HG02623 (cell line): ENCODE data around the gene NAA15.
"Not testable (repeated sequence)": the region's sequence is repeated elsewhere in the genome, so short reads cannot be mapped to it uniquely, and the experiment has no call there.

Experiments used
- ATAC-seq: cut with Tn5 transposase; IDR thresholded peaks from one replicate; pipeline ENCODE4 v1.9.1; 2021; ENCODE audit warnings: moderate library complexity; ENCODE audit not compliant: unreplicated experiment

NAA15 gene

DNA sequence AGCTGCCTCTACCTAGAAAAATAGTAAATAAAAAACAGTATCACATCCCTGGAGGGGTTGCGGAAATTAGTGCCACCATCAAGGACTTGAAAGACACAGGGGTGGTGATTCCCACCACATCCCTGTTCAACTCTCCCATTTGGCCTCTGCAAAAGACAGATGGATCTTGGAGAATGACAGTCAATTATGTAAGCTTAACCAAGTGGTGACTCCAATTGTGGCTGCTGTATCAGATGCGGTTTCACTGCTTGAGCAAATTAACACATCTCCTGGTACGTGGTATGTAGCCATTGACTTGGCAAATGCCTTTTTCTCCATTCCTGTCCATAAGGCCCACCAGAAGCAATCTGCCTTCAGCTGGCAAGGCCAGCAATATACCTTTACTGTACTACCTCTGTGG, 143.6 kb downstream of the NAA15 start:
- ATAC-seq = not testable (repeated sequence)

DNA sequence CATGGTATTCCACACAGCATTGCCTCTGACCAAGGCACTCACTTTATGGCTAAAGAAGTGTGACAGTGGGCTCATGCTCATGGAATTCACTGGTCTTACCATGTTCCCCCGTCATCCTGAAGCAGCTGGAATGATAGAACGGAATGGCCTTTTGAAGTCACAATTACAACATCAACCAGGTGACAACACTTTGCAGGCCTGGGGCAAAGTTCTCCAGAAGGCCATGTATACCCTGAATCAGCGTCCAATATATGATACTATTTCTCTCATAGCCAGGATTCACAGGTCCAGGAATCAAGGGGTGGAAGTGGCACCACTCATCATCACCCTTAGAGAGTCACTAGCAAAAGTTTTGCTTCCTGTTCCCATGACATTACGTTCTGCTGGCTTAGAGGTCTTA, 145.8 kb downstream of the NAA15 start:
- not testable (repeated sequence) for ATAC-seq

DNA sequence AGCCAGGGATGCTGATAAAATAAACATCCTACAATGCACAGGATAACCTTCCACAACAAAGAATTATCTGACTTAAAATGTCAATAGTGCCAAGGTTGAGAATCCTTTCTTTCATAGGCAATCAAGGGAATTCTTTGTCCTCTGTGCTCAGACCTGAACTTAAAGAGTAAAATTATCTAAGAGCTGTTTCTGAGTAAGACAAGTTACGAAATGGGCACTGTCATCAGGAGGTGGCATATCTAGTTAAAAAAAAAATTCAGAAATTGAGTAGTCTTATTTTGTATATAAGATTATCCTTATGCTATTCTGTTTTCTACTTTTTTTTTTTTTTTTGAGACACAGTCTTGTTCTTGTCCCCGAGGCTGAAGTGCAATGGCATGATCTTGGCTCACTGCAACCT, 149.3 kb downstream of the NAA15 start:
- no peak for ATAC-seq

DNA sequence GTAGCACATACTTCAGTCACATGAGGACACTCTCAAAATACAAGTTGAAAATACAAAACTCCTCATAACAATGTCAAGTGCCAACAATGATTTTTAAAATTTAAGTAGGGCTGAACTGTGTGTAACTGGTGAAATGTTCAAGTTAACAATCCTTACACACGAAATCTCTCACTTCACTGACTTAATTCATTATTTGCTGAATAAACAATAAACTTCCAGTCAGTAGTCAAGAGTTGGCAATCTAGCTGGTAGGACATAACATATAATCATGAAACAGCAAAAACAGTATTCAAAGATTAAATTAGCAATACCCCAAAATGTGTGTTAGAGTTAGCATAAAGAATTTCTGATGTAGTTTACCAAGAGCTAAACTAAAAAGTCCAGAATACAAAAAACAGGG, 150.7 kb downstream of the NAA15 start:
- ATAC-seq = no peak

DNA sequence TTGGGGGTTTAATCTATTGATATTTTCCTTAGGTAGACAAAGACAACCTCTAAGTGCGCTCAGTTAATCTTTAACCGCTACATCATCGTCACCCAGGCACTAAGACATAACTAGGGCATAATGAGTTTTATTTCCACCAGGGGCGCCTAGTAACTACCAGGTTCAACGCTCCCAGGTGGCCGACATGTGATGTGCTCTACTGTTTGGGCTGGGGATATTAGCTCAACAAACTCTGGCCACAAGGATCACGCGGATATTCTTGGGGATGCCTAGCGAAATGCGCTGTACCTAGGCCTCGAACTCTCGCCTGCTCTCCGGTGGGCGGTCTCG, 151.7 kb downstream of the NAA15 start:
- ATAC-seq = peak; percentile 34

DNA sequence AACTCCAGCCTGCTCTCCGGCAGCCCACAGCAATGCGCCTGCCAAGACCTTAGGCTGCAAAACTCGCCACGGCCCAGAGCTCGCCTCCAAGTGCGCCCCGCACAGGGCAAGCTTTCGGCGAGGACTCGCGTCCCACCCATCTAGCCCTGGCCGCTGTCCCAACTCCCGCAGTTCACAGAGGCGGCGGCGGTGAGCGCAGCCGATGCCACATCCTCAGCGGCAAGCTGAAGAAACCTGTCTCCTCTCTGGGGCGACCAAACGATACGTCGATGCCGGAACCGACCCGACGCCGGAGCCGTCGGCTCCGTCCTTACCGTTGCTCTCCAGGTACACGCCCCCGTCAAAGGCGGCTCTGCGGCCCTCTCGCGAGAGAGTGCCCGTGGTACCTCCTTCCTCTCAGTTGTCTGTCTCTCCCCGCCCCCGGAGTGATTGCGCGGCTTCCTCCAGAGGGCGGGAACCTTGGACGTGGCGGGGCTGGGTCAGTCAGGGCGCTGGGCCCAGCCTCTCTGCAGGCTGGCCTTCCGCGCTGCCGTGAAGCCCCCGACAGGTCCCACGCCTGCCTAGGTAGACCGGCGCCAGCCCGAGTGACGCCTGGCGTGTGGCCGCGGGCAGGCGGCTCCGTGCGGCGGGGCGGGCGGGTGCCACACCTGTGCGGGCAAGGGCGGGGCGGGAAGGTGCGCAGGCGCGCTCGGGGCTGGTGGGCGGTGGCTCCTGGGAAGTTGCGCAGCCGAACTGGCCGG, 152.2 kb downstream of the NAA15 start:
- ATAC-seq = peak; percentile 88

DNA sequence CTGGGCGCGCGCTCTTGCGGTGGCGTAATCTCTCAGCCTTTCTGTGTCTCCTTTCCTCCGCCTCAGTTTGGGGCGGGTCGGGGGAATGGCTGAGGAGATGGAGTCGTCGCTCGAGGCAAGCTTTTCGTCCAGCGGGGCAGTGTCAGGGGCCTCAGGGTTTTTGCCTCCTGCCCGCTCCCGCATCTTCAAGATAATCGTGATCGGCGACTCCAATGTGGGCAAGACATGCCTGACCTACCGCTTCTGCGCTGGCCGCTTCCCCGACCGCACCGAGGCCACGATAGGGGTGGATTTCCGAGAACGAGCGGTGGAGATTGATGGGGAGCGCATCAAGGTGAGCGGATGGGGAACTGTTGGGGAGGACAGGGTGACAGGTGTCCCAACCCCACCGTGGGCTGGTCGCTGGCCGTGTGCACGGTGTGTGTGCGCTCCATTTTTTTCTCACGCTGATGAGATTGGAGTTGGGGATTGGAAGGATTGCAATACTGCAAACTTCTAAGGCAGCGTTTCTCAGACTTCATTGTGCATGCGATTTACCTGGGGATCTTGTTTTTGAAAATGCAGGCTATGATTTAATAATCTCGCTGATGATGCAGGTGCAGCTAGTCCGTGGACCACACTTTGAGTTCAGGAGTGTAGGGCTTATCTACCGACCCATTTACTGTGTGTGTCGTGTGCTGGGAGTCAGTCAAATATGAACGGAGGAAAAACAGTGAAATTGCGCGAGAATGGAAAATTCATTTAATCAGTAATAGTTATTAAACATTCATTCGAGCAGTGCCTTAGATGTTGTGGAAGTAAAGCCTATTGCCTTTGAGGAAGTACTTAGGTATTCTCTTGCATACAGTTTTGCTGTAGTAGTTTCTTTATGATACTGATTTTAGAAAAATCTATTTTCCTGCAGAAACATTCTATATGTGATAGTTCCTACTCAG, 153.1 kb downstream of the NAA15 start, which contains the start of gene RAB33B:
Gene RAB33B (plus strand): TSS at position 11 of the 935 bp plus-strand sequence. CDS start 75 bp downstream, at position 86.
- ATAC-seq = peak; percentile 0

DNA sequence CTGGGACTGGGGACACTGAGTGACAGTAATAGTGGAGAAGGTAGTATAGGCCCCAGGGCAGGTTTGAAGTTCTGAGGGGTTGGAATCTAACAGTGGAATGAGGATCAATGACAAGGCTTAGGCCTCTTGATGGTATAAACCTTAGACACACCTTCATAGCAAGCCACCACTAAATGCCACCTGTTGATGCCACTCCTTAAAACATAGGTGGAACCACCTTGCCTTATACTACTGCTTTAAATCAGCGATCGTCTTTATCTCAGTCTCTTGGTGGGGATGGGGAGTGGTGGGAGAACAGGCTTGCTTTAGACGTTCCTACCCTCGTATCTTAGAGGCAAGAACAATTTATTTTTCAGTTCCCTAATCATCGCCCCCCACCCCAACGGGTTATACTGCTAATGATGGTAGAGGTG, 153.8 kb downstream of the NAA15 start:
- ATAC-seq = no peak

DNA sequence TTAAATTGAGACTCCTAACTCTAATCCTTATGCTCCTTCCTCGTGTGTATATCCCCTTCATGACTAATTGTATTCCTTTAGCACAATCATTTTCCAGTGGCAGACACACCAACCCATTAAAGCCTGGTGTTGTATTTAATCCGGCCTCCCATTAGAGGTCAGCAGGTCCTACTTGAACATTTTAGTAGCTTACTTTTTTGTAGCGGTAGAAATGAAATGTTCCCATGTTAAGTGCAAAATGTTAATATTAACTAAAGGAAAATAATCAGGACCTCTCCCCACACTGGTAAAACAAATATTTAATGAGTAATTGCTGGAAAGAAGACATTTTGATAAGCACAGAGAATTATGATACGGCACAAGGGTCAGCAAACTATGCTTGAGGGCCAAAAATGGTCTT, 156.0 kb downstream of the NAA15 start:
- ATAC-seq = no peak

DNA sequence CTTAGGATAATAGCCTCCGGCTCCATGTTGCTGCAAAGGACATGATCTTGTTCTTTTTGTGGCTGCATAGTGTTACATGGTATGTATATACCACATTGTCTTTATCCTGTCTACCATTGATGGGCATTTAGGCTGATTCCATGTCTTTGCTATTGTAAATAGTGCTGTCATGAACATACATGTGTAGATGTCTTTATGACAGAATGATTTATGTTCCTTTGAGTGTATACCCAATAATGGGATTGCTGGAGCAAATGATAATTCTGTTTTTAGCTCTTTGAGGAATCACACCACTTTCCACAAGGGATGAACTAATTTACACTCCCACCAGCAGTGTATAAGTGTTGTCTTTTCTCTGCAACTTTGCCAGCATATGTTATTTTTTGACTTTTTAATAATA, 157.2 kb downstream of the NAA15 start:
- ATAC-seq = no peak

DNA sequence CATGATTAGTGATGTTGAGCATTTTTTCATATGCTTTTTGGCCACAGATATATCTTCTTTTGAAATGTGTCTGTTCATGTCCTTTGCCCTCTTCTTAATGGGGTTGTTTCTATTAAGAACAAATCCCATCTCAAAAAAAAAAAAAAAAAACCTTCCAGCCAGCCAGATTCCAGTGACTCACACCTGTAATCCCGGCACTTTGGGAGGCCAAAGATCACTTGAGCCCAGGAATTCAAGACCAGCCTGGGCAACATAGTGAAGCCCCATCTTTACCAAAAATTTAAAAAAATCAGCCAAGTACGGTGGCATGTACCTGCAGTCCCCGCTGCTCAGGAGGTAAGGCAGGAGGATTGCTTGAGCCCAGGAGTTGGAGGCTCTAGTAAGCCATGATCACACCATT, 157.7 kb downstream of the NAA15 start:
- ATAC-seq = no peak

DNA sequence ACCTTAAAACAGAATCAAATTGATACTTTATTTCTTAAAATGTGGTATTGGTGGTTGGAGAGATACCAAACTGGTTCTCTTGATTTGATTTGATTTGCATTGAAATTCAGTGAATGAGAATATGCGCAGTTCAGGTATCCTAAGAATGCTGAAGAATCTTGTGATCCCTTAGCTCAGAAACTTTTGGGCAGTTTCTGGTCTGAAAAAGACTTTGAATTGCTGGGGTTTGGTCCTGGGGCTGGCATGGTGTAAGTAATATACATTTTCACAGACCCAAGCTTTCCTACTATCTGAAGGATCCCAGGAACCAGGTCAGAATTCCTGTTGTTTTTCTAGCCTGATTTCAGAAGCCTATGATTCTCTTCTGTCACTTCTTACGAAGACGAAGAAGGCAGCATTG, 159.3 kb downstream of the NAA15 start:
- ATAC-seq = no peak

DNA sequence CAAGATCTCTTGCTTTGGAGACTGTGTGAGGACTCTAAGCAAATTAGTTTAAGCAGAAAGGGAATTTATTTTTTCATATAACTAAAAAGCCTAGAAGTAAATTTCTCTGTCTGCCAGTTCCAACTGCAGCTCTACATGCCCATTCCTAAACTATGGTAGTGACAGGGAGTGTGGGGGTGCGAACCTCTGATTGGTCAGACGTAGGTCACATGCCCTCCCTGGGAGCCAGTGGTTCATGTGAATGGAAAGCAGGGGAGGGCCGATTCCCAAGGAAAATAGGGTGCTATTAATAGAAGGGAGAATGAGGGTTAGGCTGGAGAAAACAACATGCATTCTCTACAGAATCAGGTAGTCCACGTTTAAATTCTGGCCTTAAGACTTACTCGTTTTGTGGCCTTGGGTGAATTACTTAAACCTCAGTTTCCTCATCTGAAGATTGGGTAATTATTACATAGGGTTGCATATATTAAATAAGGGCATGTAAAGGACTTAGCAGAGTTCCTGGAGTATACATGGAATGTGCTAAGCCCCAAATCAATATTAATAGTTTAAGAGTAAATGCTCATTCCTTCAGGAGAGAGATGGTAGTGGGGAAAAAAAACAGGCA, 159.8 kb downstream of the NAA15 start:
- no peak for ATAC-seq

DNA sequence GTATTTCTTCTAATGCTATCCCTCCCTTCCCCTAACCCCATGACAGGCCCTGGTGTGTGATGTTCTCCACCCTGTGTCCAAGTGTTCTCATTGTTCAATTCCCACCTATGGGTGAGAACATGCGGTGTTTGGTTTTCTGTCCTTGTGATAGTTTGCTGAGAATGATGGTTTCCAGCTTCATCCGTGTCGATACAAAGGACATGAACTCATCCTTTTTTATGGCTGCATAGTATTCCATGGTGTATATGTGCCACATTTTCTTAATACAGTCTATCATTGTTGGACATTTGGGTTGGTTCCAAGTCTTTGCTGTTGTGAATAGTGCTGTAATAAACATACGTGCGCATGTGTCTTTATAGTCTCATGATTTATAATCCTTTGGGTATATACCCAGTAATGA, 163.2 kb downstream of the NAA15 start:
- not testable (repeated sequence) for ATAC-seq

DNA sequence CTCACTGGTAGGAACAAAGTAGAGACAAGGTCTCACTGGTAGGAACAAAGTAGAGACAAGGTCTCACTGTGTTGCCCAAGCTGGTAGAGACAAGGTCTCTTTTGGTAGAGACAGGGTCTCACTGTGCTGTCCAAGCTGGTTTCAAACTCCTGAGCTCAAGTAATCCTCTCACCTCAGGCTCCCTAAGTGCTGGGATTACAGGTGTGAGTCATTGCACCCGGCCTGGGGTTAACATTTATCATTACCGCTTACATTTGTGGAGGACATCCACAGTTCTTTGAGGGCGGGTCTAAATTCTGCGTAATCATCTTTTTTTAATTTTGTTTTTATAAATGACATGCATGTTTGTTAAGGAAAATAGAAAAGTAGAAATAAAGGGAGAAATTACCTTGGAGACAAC, 164.6 kb downstream of the NAA15 start:
- ATAC-seq = no peak

DNA sequence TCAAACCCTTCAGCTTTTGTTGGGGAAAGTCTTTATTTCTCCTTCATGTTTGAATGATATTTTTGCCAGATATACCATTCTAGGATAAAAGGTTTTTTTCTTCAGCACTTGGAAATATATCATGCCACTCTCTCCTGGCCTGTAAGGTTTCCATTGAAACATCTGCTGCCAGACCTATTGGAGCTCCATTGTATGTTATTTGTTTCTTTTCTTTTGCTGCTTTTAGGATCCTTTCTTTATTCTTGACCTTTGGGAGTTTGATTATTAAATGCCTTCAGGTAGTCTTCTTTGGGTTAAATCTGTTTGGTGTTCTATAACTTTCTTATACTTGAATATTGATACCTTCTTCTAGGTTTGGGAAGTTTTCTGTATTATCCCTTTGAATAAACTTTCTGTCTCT, 167.5 kb downstream of the NAA15 start:
- ATAC-seq = not testable (repeated sequence)

DNA sequence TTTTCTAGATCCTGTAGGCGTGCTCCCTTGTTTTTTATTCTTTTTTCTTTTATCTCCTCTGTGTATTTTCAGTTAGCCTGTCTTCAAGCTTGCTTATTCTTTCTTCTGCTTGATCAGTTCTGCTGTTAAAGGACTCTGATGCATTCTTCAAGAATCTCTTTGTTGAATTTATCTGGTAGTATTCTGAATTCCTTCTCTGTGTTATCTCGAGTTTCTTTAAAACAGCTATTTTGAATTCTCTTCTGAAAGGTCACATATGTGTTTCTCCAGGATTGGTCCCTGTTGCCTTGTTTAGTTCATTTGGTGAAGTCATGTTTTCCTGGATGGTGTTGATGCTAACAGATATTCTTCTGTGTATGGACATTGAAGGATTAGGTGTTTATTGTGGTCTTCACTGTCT, 167.9 kb downstream of the NAA15 start:
- no peak for ATAC-seq
